ENCODE data around the gene PTPN13.

PTPN13 gene

GRCh38 chr4:86720508-86721068, 126.5 kb downstream of the PTPN13 start:
- no peak for DNase-seq (ENCODE audit: low spot score)

- no peak for DNase-seq (ENCODE audit: low spot score)
Measured at GRCh38 chr4:86721412-86721811, 127.3 kb downstream of the PTPN13 start.

GRCh38 chr4:86730310-86730709, 136.2 kb downstream of the PTPN13 start:
- no peak for DNase-seq (ENCODE audit: low spot score)

- DNase-seq (ENCODE audit: low spot score): no peak
Measured at GRCh38 chr4:86737244-86737643, 143.1 kb downstream of the PTPN13 start.

- DNase-seq (ENCODE audit: low spot score): no peak
Measured at GRCh38 chr4:86741846-86742245, 147.7 kb downstream of the PTPN13 start.

GRCh38 chr4:86744570-86744969, 150.5 kb downstream of the PTPN13 start:
- DNase-seq (ENCODE audit: low spot score): no peak

- DNase-seq (ENCODE audit: low spot score): no peak
Measured at GRCh38 chr4:86749121-86749520, 155.0 kb downstream of the PTPN13 start.

DNA sequence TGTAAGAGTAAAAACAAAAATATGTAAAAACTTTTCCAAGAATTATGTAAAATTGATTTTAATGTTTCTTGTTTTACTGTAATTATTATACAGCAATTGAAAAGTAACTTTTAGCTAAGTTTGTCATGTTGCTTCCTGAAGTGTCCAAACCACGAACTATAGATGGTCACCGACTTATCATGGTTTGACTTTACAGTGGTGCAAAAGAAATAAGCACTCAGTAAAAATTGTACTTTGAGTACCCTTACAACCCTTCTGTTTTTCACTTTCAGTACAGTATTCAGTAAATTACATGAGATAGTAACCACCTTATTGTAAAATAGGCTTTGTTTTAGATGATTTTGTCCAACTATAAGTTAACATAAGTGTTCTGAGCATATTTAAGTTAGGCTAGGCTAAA, 161.3 kb downstream of the PTPN13 start:
- DNase-seq (ENCODE audit: low spot score): no peak

DNA sequence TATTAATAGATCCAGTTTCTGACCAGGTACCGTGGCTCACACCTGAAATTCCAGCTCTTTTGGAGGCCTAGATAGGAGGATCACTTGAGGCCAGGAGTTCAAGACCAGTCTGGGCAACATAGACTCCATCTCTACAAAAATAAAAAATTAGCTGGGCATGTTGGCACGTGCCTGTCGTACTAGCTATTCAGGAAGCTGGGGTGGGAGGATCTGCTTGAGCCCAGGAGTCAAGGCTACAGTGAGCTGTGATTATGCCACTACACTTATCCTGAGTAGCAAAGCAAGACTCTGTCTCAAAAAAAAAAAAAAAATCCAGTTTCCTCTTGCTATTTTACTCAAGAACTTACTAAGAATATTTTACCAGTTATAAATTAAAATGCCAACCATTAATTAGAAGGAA, 163.4 kb downstream of the PTPN13 start:
- DNase-seq (ENCODE audit: low spot score): no peak

- no peak for DNase-seq (ENCODE audit: low spot score)
Measured at GRCh38 chr4:86759298-86759697, 165.2 kb downstream of the PTPN13 start.

DNA sequence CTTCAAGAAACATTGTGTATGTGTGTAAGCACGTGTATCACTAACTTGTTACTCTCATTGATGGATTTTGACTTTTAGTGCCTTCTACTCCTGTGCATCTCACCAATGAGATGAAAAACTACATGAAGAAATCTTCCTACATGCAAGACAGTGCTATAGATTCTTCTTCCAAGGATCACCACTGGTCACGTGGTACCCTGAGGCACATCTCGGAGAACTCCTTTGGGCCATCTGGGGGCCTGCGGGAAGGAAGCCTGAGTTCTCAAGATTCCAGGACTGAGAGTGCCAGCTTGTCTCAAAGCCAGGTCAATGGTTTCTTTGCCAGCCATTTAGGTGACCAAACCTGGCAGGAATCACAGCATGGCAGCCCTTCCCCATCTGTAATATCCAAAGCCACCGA, 168.5 kb downstream of the PTPN13 start:
- DNase-seq (ENCODE audit: low spot score): no peak

DNA sequence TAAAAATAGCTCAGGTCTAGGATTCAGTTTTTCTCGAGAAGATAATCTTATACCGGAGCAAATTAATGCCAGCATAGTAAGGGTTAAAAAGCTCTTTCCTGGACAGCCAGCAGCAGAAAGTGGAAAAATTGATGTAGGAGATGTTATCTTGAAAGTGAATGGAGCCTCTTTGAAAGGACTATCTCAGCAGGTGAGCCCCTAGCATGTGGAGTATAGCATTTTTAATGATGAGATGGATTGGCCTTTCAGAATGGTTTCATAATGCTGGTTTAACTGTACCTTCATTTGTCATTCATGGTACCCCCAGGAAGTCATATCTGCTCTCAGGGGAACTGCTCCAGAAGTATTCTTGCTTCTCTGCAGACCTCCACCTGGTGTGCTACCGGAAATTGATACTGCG, 175.7 kb downstream of the PTPN13 start:
- no peak for DNase-seq (ENCODE audit: low spot score)

GRCh38 chr4:86771141-86771540, 177.0 kb downstream of the PTPN13 start:
- DNase-seq (ENCODE audit: low spot score): no peak

GRCh38 chr4:86775061-86775460, 180.9 kb downstream of the PTPN13 start:
- no peak for DNase-seq (ENCODE audit: low spot score)

DNA sequence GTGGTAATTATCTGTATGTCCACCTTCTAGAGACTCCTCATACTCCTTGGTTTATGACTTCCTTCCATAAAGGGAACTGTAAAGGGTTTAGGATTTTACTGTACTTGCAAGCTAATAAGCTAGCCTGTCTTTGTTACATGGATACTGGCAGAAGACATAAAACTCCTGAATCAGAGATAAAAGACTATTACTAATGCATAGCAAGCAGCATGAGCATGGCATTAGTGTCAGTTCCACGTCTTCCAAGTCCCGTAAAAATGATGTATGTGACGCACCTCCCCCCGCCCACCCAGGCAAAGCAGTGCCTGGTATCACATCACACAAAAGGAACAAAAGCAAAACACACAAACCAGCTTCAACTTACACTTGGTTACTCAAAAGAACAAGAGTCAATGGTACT, 184.1 kb downstream of the PTPN13 start:
- no peak for DNase-seq (ENCODE audit: low spot score)

DNA sequence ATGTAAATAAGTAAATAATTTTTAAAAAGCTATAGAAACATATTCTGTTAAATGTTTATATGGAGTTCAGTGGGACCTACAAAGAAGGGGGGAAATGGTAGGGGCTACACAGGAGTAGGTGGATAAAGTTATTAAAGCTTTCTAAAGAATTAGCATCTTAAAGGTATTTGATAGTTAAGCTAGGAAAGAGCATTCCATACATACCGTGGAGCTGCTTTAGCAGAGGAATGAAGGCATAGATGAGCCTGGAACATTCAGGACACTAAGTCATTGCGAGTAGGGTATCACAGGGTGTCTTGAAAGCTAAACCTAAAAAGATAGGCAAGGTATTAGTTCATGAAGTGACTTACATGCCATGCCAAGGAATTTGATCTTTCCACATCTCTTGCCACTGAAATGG, 194.7 kb downstream of the PTPN13 start:
- DNase-seq (ENCODE audit: low spot score): no peak

DNA sequence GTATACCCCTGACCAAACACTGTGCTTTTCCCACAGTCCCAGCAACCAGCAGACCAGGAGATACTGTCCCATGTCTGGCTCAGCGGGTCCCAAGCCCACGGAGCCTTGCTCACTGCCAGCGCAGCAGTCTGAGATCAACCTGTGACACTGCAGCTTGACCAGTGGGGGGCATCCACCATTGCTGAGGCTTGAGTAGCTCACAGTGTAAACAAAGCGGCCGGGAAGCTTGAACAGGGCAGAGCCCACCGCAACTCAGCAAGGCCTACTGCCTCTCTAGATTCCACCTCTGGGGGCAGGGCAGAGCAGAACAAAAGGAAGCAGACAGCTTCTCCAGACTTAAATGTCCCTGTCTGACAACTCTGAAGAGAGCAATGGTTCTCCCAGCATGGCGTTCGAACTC, 197.0 kb downstream of the PTPN13 start:
- DNase-seq (ENCODE audit: low spot score): no peak

GRCh38 chr4:86809809-86810208, 215.7 kb downstream of the PTPN13 start:
- no peak for DNase-seq (ENCODE audit: low spot score)

- no peak for DNase-seq (ENCODE audit: low spot score)
Measured at GRCh38 chr4:86810847-86811246, 216.7 kb downstream of the PTPN13 start.

DNA sequence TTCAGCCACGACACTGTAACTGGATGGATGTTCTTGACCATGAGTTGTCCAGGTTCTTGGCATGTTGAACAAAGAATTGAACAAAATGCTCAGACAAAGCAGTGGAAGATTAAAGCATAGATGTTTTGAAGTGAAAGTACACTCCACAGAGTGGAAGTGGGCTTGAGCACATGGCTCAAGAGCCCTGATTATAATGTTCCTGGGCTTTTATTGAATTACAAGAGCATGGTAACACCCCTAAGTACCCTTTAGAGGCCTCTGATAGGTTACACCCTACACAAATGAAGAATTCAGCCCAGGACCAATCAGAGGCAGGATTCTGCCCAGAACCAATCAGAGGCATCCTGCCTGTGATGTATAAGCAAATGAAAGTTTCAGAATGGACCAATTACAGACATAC, 221.5 kb downstream of the PTPN13 start:
- no peak for DNase-seq (ENCODE audit: low spot score)

DNA sequence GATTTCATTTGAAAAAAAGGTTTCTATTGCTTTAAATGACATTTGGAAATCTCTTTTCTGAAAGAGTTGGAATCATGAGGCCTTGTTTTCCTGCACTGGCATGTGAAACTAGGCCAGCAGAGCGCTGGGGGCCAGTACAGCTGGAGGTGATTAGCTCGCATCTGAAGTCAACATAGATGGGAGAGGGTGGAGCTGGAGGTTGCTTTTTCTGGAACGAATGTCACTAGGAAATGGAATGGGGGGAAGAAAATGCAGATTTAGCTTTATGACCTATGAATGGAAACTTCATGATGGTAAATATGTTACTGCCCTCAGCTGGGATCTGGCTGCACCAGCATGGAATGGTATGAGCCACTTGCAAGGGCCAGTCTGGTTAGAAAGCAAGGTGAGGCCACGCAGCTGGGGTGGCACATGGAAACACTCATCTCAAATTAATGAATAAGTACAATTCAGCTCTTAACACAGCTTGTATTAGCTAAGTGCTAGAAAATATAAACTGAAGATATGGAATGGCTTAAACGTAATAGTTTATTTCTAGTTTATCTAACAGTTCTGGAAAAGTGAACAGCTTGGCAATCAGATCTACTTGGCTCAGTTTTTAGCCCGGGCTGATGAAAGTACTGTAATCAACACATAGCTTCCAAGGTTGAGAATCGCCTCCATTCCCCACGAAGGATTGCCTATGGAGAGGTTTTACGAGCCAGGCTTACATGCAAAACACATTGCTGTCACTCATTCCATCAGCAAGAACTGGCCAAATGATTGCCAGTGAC, 222.6 kb downstream of the PTPN13 start:
- DNase-seq (ENCODE audit: low spot score): no peak

- DNase-seq (ENCODE audit: low spot score): no peak
Measured at GRCh38 chr4:86818211-86818610, 224.1 kb downstream of the PTPN13 start.

- DNase-seq (ENCODE audit: low spot score): peak; percentile 5
Measured at GRCh38 chr4:86818841-86819240, 224.7 kb downstream of the PTPN13 start.

DNA sequence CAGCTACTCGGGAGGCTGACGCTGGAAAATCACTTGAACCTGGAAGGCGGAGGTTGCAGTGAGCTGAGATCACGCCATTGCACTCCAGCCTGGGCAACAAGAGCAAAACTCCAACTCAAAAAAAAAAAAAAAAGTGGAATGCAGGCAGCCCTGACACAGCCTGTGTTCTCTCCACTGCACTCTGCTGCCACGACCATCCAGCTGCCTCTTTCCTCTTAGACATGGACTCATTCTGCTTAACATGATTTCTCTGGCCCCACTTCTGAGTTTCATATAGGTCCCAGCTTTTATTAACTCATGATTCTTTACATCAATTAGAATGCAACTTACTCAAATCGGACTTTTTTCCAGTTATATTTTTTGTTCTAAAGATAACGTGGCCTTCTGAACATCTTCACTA, 225.4 kb downstream of the PTPN13 start:
- DNase-seq (ENCODE audit: low spot score): no peak
